ENCODE data around the gene NUP93. TPM values are rescaled to one million over a fixed set of nuclear protein-coding genes. Genes with fewer than 3 reads are reported as not detected.
"Not testable (repeated sequence)": the region's sequence is repeated elsewhere in the genome, so short reads cannot be mapped to it uniquely, and the experiment has no call there.

The NUP93 gene
- total RNA-seq, 1 donor from 2014 or later: 60.2 TPM

GRCh38 chr16:56713794-56714193, 16.1 kb upstream of the NUP93 start:
- Histone ChIP-seq H3K27me3 (ENCODE audit: control insufficient read depth, insufficient read depth, low read length) (no peaks in the 10 kb centered on the region), H3K4me3 (ENCODE audit: low read depth, low read length) (no peak overlapping the region), H3K36me3 (ENCODE audit: control insufficient read depth, insufficient read depth, low read length) (no peaks in the 10 kb centered on the region)
- DNase-seq (ENCODE audit: low read depth): no peak
- no peak for TF ChIP-seq CTCF (IDR thresholded peaks at IDR 0.05; ENCODE audit: insufficient read depth, low read length, poor library complexity, severe bottlenecking)

- H3K4me3 ChIP-seq (ENCODE audit: low read depth, low read length): no peak overlapping the region
- no peak for DNase-seq (ENCODE audit: low read depth)
- H3K36me3 ChIP-seq (ENCODE audit: control insufficient read depth, insufficient read depth, low read length): no peaks in the 10 kb centered on the region
- H3K27me3 ChIP-seq (ENCODE audit: control insufficient read depth, insufficient read depth, low read length): no peaks in the 10 kb centered on the region
- TF ChIP-seq CTCF (IDR thresholded peaks at IDR 0.05; ENCODE audit: insufficient read depth, low read length, poor library complexity, severe bottlenecking): no peak
Observed at GRCh38 chr16:56715126-56715525, 14.8 kb upstream of the NUP93 start.

- Histone ChIP-seq H3K36me3 (ENCODE audit: control insufficient read depth, insufficient read depth, low read length) (no peaks in the 10 kb centered on the region), H3K27me3 (ENCODE audit: control insufficient read depth, insufficient read depth, low read length) (no peaks in the 10 kb centered on the region), H3K4me3 (ENCODE audit: low read depth, low read length) (no peak overlapping the region)
- TF ChIP-seq CTCF (IDR thresholded peaks at IDR 0.05; ENCODE audit: insufficient read depth, low read length, poor library complexity, severe bottlenecking): no peak
- DNase-seq (ENCODE audit: low read depth): no peak
Observed at GRCh38 chr16:56716761-56717160, 13.2 kb upstream of the NUP93 start.

GRCh38 chr16:56717532-56717931, 12.4 kb upstream of the NUP93 start:
- not testable (repeated sequence) for H3K36me3 ChIP-seq (ENCODE audit: control insufficient read depth, insufficient read depth, low read length); H3K4me3 ChIP-seq (ENCODE audit: low read depth, low read length); H3K27me3 ChIP-seq (ENCODE audit: control insufficient read depth, insufficient read depth, low read length); DNase-seq (ENCODE audit: low read depth)

- H3K36me3 ChIP-seq (ENCODE audit: control insufficient read depth, insufficient read depth, low read length): no peaks in the 10 kb centered on the region
- no peak overlapping the region for H3K4me3 ChIP-seq (ENCODE audit: low read depth, low read length)
- no peak for TF ChIP-seq CTCF (IDR thresholded peaks at IDR 0.05; ENCODE audit: insufficient read depth, low read length, poor library complexity, severe bottlenecking)
- no peak for DNase-seq (ENCODE audit: low read depth)
- no peaks in the 10 kb centered on the region for H3K27me3 ChIP-seq (ENCODE audit: control insufficient read depth, insufficient read depth, low read length)
Observed at GRCh38 chr16:56722200-56722842, 7.6 kb upstream of the NUP93 start.

- TF ChIP-seq CTCF (IDR thresholded peaks at IDR 0.05; ENCODE audit: insufficient read depth, low read length, poor library complexity, severe bottlenecking): no peak
- Histone ChIP-seq H3K36me3 (ENCODE audit: control insufficient read depth, insufficient read depth, low read length) (no peaks in the 10 kb centered on the region), H3K27me3 (ENCODE audit: control insufficient read depth, insufficient read depth, low read length) (no peaks in the 10 kb centered on the region), H3K4me3 (ENCODE audit: low read depth, low read length) (no peak overlapping the region)
- DNase-seq (ENCODE audit: low read depth): no peak
Observed at GRCh38 chr16:56724191-56724590, 5.7 kb upstream of the NUP93 start.

Measured in kidney epithelial cell (primary cell).